Mucosa of descending colon (tissue), 3 donors: ENCODE results near the gene GASK1B. TPM values are rescaled to one million over a fixed set of nuclear protein-coding genes. Genes with fewer than 3 reads are reported as not detected.

Source experiments
- ATAC-seq: fragments of 200-7000 bp; cut with Tn5 transposase; one replicate; pipeline ENCODE4 v1.9.1; 2020; ENCODE audit warnings: mild to moderate bottlenecking, moderate library complexity
- DNase-seq, 3 donors: peaks; one replicate each; pipeline ENCODE4 v3.0.0-alpha.2; 2020
- H3K36me3 ChIP-seq: fragments of 200-600 bp; one replicate; pipeline ENCODE4 v1.8.0; 2021; ENCODE audit warnings: low read depth, mild to moderate bottlenecking
- H3K4me1 ChIP-seq: fragments of 200-600 bp; one replicate; pipeline ENCODE4 v1.8.0; 2021; ENCODE audit warnings: low read depth, mild to moderate bottlenecking
- H3K4me3 ChIP-seq: fragments of 200-600 bp; one replicate; pipeline ENCODE4 v1.8.0; 2021; ENCODE audit warnings: mild to moderate bottlenecking
- H3K9me3 ChIP-seq: fragments of 200-600 bp; one replicate; pipeline ENCODE4 v1.8.0; 2021; ENCODE audit warnings: mild to moderate bottlenecking
- CTCF ChIP-seq: fragments of 200-600 bp; IDR thresholded peaks from one replicate; pipeline ENCODE4 v1.8.0; 2022; ENCODE audit warnings: antibody characterized with exemption, mild to moderate bottlenecking
- intact Hi-C, 2 donors: fragments of 100-400 bp; cut with DNase I in 1 of 2; cut with micrococcal nuclease in 1 of 2; formaldehyde crosslinking; loops; one replicate each; pipeline versions ENCODE4 v1.11.0 to v1.11.1; 2022; cut with DNase I, micrococcal nuclease
- total RNA-seq, 3 donors: library from RNA; stranded (reverse); fragmentation: NEBNext Ultra II Directional in 2 of 3; extraction: Animal tissue kit (Norgen Biotek cat#: 25700) in 2 of 3; gene quantifications; one replicate each; pipeline versions ENCODE4 v1.2.1 to v1.2.4, GENCODE V29; 2021 to 2023
- donor health status: DM: no; HTN: no; CAD: no; lungs with moderate emphysema.
- donor health status: DM: no; HTN: no; CAD: no.
- donor health status: DM: no; HTN: yes; CAD: no.

GASK1B gene
- total RNA-seq, 3 donors from 2014 or later = 10.3 to 21.6 (median 20.2) TPM

- DNase-seq = no peak
- Histone ChIP-seq H3K4me3 (no peak overlapping the region), H3K4me1 (no peaks in the 10 kb centered on the region), H3K36me3 (no peaks in the 10 kb centered on the region), H3K9me3 (no peaks in the 10 kb centered on the region)
- TF ChIP-seq CTCF = no peak
- no peak for ATAC-seq
- intact Hi-C loops = no loop called here
Measured at GRCh38 chr4:158139086-158139485, 33.7 kb downstream of the GASK1B start.

GRCh38 chr4:158134222-158134621 is 38.6 kb downstream of the GASK1B start:
- DNase-seq = no peak
- intact Hi-C loops = no loop called here
- Histone ChIP-seq H3K9me3 (no peaks in the 10 kb centered on the region), H3K4me1 (no peaks in the 10 kb centered on the region), H3K4me3 (no peak overlapping the region), H3K36me3 (no peaks in the 10 kb centered on the region)
- TF ChIP-seq CTCF = no peak
- ATAC-seq = no peak

- no peaks in the 10 kb centered on the region for H3K9me3 ChIP-seq
- no peak for TF ChIP-seq CTCF
- no peak overlapping the region for H3K4me3 ChIP-seq
- DNase-seq (no peak), ATAC-seq (no peak)
- intact Hi-C loops = no loop called here
- no peaks in the 10 kb centered on the region for H3K36me3 ChIP-seq
- no peaks in the 10 kb centered on the region for H3K4me1 ChIP-seq
Measured at GRCh38 chr4:158133551-158133950, 39.3 kb downstream of the GASK1B start.

GRCh38 chr4:158131027-158131426 is 41.8 kb downstream of the GASK1B start:
- ATAC-seq (peak; percentile 38), DNase-seq (no peak)
- H3K4me1 ChIP-seq = no peaks in the 10 kb centered on the region
- H3K9me3 ChIP-seq = no peaks in the 10 kb centered on the region
- H3K36me3 ChIP-seq = no peaks in the 10 kb centered on the region
- no peak for TF ChIP-seq CTCF
- intact Hi-C loops = no loop called here
- no peak overlapping the region for H3K4me3 ChIP-seq

- no peak for DNase-seq
- ATAC-seq = no peak
- TF ChIP-seq CTCF = no peak
Measured at GRCh38 chr4:158130204-158130603, 42.6 kb downstream of the GASK1B start.

GRCh38 chr4:158129694-158130093 is 43.1 kb downstream of the GASK1B start:
- intact Hi-C loops = no loop called here
- Histone ChIP-seq H3K4me1 (no peaks in the 10 kb centered on the region), H3K9me3 (no peaks in the 10 kb centered on the region), H3K4me3 (no peak overlapping the region), H3K36me3 (no peaks in the 10 kb centered on the region)
- DNase-seq (no peak), ATAC-seq (no peak)
- no peak for TF ChIP-seq CTCF

More at GRCh38 chr4:158130204-158130603, 42.6 kb downstream of the GASK1B start:
- no peaks in the 10 kb centered on the region for H3K36me3 ChIP-seq
- no peak overlapping the region for H3K4me3 ChIP-seq
- no peaks in the 10 kb centered on the region for H3K9me3 ChIP-seq
- no peaks in the 10 kb centered on the region for H3K4me1 ChIP-seq
- intact Hi-C loops = no loop called here
